SK-N-MC (cell line): ENCODE results near the gene TBC1D14.

Source experiments
- EZH2 ChIP-seq: fragments of 200-600 bp; sonication (generic); IDR thresholded peaks from one replicate; pipeline ENCODE4 v1.6.1; 2017; ENCODE audit warnings: antibody characterized with exemption
- FOXP2 ChIP-seq: optimal IDR thresholded peaks from 2 replicates; pipeline ENCODE3; 2011; ENCODE audit warnings: mild to moderate bottlenecking, moderate library complexity; ENCODE audit not compliant: insufficient read depth; ENCODE audit errors: extremely low read length, control extremely low read depth
- POLR2AphosphoS5 ChIP-seq: IDR thresholded peaks from 2 replicates; pipeline ENCODE4 v1.6.1; 2012; ENCODE audit warnings: mild to moderate bottlenecking, low read depth, low read length, borderline replicate concordance

- TF ChIP-seq POLR2AphosphoS5 (no peak), EZH2 (no peak), FOXP2 (no peak)
Observed at GRCh38 chr4:6974138-6974848, 64.7 kb downstream of the TBC1D14 start.
